Memory B cell (primary cell): ENCODE results near the gene DUSP18.
"Not testable (repeated sequence)": the region's sequence is repeated elsewhere in the genome, so short reads cannot be mapped to it uniquely, and the experiment has no call there.

Experiments
- ATAC-seq: fragments of 150-1000 bp; cut with Tn5 transposase; 2 replicates; pipeline ENCODE4 v1.10.0; 2021; ENCODE audit warnings: low read depth, mild to moderate bottlenecking, moderate library complexity
- DNase-seq, 2 donors: peaks; one replicate each; pipeline ENCODE4 v3.0.0; 2022; ENCODE audit warnings: low spot score in 2 of 2
- H3K27ac Mint-ChIP-seq: one replicate; pipeline ENCODE4 v1.8.0; 2022; ENCODE audit warnings: mild to moderate bottlenecking, moderate library complexity, mixed read lengths
- H3K27me3 Mint-ChIP-seq: one replicate; pipeline ENCODE4 v1.8.0; 2022; ENCODE audit warnings: mixed read lengths
- H3K36me3 Mint-ChIP-seq: one replicate; pipeline ENCODE4 v1.8.0; 2022; ENCODE audit warnings: mild to moderate bottlenecking, mixed read lengths
- H3K4me1 Mint-ChIP-seq: one replicate; pipeline ENCODE4 v1.8.0; 2022; ENCODE audit warnings: mixed read lengths
- H3K4me3 Mint-ChIP-seq: one replicate; pipeline ENCODE4 v1.8.0; 2022; ENCODE audit warnings: mild to moderate bottlenecking, moderate library complexity, mixed read lengths
- H3K9me3 Mint-ChIP-seq: one replicate; pipeline ENCODE4 v1.8.0; 2022; ENCODE audit warnings: mixed read lengths

Gene DUSP18

DNA sequence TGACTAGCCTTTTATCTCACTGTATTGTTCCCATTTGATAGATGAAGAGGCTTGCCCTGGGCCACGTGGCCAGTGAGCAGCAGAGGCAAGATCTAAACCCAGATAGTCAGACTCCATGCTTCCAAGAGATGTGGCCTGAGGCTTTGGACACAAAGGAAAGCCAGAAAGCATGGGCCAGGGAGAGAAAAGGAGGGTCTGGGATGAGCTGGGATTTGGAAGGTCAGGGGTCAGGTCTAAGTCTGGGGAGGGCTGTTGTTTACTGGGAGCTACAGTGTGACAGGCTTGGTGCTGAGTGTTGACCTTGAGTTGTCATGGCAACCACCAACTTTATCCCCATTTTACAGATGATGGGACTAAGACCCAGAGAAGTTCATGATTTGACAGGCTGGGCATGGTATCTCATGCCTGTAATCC is 30.0 kb downstream of the DUSP18 start:
- no peak overlapping the region for H3K4me3 Mint-ChIP-seq
- ATAC-seq, result no peak
- H3K36me3 Mint-ChIP-seq, result peaks cover 1% of the 10 kb centered on the region
- DNase-seq, result no peak
- no peak overlapping the region for H3K27ac Mint-ChIP-seq
- H3K27me3 Mint-ChIP-seq, result no peaks in the 10 kb centered on the region
- peaks cover 3% of the 10 kb centered on the region for H3K9me3 Mint-ChIP-seq
- H3K4me1 Mint-ChIP-seq, result peaks cover 8% of the 10 kb centered on the region

DNA sequence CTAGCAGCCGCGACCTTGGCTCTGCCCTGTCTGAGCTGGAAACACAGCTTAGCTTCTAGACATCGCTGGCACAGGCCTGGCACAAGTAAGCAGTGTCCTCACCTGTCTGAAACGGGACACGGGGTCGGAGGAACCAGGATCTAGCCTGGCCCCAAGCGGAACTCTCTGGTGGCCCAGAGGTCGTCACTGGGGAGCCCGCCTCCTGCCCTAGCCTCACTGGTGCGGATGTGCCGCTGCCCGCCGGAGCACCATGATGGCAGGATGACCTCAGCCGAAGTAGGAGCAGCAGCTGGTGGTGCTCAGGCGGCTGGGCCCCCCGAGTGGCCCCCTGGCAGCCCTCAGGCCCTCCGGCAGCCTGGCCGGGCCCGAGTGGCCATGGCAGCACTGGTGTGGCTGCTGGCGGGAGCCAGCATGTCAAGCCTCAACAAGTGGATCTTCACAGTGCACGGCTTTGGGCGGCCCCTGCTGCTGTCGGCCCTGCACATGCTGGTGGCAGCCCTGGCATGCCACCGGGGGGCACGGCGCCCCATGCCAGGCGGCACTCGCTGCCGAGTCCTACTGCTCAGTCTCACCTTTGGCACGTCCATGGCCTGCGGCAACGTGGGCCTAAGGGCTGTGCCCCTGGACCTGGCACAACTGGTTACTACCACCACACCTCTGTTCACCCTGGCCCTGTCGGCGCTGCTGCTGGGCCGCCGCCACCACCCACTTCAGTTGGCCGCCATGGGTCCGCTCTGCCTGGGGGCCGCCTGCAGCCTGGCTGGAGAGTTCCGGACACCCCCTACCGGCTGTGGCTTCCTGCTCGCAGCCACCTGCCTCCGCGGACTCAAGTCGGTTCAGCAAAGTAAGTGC is 31.2 kb downstream of the DUSP18 start:
- Mint-ChIP-seq H3K27me3 (no peaks in the 10 kb centered on the region), H3K27ac (no peak overlapping the region), H3K4me1 (peaks cover 8% of the 10 kb centered on the region), H3K36me3 (peaks cover 1% of the 10 kb centered on the region), H3K9me3 (peaks cover 3% of the 10 kb centered on the region), H3K4me3 (peak overlapping the region; percentile 92)
- ATAC-seq, result no peak
- peak in 1 of 2 donors; percentile 28 for DNase-seq

DNA sequence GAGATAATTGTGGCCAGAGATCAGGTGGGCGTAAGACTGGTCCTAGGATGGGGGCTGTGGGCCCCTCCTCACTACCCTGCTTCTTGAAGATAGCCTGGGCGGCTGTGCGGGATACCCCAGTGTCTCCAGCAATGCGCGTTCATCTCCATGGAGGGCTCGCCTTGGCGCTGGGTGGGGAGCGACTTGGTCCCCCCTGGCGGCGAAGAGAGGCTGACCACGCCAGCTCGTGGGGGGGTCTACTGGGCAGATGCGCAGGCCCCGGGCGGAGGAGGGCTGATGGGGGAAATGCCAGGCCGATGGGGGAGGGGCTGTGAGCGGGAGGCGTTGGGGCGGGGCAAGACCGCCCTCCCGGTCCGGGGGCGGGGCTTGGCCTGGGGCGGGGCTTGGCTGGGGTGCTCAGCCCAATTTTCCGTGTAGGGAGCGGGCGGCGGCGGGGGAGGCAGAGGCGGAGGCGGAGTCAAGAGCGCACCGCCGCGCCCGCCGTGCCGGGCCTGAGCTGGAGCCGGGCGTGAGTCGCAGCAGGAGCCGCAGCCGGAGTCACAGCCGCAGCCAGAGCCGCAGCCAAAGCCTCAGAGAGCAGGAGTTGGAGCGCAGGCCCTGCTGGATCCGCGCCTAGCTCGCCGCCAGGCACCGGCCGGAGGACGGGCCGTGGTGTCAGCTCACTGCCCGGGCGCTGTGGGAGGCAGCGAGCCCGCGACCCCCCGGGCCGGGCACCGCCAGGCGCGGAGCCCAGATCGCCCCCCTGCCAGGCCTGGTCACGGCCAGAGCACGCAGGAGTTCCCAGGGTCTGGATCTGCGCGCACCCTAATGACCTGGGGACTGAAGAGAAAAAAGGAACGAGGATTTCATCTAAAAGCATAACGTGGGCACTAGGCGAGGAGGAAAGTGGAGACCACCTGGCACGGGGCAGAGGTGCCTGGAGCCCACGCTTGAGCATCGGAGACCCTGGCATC is 32.1 kb downstream of the DUSP18 start, which contains the start of gene SLC35E4:
SLC35E4 (plus strand) TSS at position 509 of the 953 bp plus-strand sequence. CDS start 670 bp downstream, outside the sequence.
- DNase-seq, result peak; percentile 95 to 96
- peak within 1 kb of the TSS; percentile 93 for H3K27ac Mint-ChIP-seq
- H3K9me3 Mint-ChIP-seq, result peaks cover 3% of the 10 kb centered on the region

DNA sequence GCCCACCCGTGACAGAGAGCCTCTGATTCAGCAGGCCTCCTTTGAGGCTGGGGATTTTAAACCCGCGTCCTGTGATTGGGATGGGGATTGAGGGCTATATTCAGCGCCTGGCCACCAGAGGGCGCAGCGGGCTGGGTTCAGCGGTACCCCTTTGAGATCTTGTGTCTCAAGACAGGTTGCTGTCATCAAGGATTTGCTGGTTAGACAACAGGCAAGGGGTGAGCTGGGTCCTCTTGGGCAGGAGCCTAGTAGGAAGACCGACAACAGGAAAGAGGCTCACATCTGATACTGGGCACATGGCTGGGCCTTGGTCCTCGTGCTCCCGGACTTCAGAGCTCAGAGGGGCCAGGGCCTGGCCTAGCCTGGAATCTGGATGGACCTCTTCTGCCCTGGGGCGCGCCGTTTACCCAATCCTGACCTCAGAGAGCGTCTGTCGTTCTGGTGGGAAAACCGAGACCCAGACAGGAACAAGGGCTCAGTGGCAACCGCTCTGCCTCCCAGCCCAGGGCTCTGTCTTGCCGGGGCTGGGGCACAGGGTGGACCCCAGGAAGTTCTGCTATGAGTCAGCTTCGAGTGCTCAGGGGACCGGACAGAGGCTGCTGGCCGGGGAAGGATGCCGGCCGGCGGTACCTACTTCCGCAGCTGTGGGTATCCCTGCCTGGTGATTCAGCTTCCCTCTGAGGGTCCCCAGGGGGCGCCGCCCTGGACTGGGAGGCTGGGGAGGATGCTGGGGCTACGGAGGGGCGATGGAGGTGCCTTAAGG is 33.0 kb downstream of the DUSP18 start:
- ATAC-seq (peak; percentile 64), DNase-seq (peak; percentile 88 to 92)
- Mint-ChIP-seq H3K9me3 (peaks cover 3% of the 10 kb centered on the region), H3K4me1 (peaks cover 8% of the 10 kb centered on the region), H3K36me3 (peaks cover 1% of the 10 kb centered on the region), H3K27ac (peak overlapping the region; percentile 93), H3K4me3 (peak overlapping the region; percentile 92), H3K27me3 (no peaks in the 10 kb centered on the region)

More for the DNA sequence above, 32.1 kb downstream of the DUSP18 start, which contains the start of gene SLC35E4:
- Mint-ChIP-seq H3K36me3 (peaks cover 1% of the 10 kb centered on the region), H3K4me1 (peaks cover 8% of the 10 kb centered on the region), H3K27me3 (no peaks in the 10 kb centered on the region), H3K4me3 (peak within 1 kb of the TSS; percentile 92)
- ATAC-seq, result peak; percentile 77

DNA sequence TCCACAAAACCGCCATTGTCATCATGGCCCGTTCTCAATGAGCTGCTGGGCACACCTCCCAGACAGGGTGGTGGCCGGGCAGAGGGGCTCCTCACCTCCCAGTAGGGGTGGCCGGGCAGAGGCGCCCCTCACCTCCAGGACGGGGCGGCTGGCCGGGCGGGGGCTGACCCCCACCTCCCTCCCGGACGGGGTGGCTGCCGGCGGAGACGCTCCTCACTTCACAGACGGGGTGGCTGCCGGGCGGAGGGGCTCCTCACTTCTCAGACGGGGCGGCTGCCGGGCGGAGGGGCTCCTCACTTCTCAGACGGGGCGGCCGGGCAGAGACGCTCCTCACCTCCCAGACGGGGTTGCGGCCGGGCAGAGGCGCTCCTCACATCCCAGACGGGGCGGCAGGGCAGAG is 36.2 kb downstream of the DUSP18 start:
- not testable (repeated sequence) for H3K4me1 Mint-ChIP-seq, H3K27me3 Mint-ChIP-seq, H3K27ac Mint-ChIP-seq, ATAC-seq, H3K9me3 Mint-ChIP-seq, DNase-seq, H3K36me3 Mint-ChIP-seq, H3K4me3 Mint-ChIP-seq

DNA sequence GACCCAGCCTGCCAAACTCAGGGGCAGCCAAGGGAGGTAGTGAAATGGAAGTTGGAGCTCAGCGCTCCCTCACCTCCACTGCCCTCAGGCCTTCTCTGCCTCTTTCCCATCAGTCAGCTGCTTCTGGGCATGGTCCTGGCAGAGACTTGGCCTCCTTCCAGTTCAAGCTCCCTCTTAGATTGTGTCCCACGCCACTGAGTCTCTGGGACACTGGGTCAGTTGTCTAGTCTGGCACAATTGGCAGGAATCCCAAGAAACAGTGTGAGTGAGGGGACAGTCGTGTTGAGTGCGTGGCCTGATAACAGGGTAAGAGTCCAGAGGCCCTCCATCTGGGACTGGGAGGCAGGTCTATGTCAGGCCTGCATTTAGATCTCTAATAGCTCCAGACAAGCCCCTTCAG is 39.2 kb downstream of the DUSP18 start:
- H3K36me3 Mint-ChIP-seq, result no peaks in the 10 kb centered on the region
- no peak overlapping the region for H3K27ac Mint-ChIP-seq
- no peak for ATAC-seq
- peaks cover 2% of the 10 kb centered on the region for H3K27me3 Mint-ChIP-seq
- H3K4me3 Mint-ChIP-seq, result no peak overlapping the region
- H3K9me3 Mint-ChIP-seq, result no peaks in the 10 kb centered on the region
- H3K4me1 Mint-ChIP-seq, result no peaks in the 10 kb centered on the region
- DNase-seq, result no peak

DNA sequence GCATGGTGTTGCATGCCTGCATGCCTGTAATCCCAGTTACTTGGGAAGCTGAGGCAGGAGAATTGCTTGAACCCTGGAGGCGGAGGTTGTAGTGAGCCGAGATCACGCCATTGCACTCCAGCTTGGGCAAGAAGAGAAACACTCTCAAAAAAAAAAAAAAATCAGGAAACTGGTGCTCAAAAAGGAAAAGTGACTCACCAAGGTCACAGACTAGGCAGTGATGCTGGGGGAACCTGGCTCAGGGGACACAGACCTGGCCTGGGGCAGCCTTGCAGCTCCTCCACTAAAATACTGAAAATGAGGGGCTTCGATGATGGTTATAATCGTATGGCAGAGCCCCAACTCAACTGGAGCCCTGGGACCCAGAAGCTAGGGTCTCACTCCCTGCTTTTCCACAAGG is 40.2 kb downstream of the DUSP18 start:
- H3K4me1 Mint-ChIP-seq, result no peaks in the 10 kb centered on the region
- no peak overlapping the region for H3K4me3 Mint-ChIP-seq
- no peaks in the 10 kb centered on the region for H3K9me3 Mint-ChIP-seq
- DNase-seq, result no peak
- no peak overlapping the region for H3K27ac Mint-ChIP-seq
- H3K27me3 Mint-ChIP-seq, result peaks cover 2% of the 10 kb centered on the region
- ATAC-seq, result no peak
- H3K36me3 Mint-ChIP-seq, result no peaks in the 10 kb centered on the region

DNA sequence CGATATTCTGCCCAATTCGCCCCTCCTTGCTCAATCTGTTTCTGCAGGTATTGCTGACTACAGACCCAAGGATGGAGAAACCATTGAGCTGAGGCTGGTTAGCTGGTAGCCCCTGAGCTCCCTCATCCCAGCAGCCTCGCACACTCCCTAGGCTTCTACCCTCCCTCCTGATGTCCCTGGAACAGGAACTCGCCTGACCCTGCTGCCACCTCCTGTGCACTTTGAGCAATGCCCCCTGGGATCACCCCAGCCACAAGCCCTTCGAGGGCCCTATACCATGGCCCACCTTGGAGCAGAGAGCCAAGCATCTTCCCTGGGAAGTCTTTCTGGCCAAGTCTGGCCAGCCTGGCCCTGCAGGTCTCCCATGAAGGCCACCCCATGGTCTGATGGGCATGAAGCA is 41.3 kb downstream of the DUSP18 start:
- H3K27ac Mint-ChIP-seq, result no peak overlapping the region
- no peaks in the 10 kb centered on the region for H3K36me3 Mint-ChIP-seq
- DNase-seq (no peak), ATAC-seq (no peak)
- peaks cover 4% of the 10 kb centered on the region for H3K27me3 Mint-ChIP-seq
- H3K4me1 Mint-ChIP-seq, result no peaks in the 10 kb centered on the region
- no peaks in the 10 kb centered on the region for H3K9me3 Mint-ChIP-seq
- H3K4me3 Mint-ChIP-seq, result no peak overlapping the region

DNA sequence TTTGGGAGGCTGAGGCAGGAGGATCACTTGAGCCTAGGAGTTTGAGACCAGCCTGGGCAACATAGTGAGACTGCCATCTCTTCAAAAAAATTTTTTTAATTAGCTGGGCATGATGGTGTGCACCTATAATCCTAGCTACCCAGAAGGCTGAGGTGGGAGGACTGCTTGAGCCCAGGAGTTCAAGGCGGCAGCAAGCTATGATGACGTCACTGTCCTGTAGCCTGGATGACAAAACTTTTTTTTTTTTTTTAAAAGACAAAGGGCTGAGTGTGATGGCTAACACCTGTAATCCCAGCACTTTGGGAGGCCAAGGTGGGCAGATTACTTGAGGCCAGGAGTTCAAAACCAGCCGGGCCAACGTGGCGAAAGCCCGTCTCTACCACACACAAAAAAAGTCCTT is 47.8 kb downstream of the DUSP18 start:
- not testable (repeated sequence) for H3K9me3 Mint-ChIP-seq, H3K4me1 Mint-ChIP-seq, H3K36me3 Mint-ChIP-seq, ATAC-seq, H3K27ac Mint-ChIP-seq, H3K4me3 Mint-ChIP-seq, H3K27me3 Mint-ChIP-seq, DNase-seq

DNA sequence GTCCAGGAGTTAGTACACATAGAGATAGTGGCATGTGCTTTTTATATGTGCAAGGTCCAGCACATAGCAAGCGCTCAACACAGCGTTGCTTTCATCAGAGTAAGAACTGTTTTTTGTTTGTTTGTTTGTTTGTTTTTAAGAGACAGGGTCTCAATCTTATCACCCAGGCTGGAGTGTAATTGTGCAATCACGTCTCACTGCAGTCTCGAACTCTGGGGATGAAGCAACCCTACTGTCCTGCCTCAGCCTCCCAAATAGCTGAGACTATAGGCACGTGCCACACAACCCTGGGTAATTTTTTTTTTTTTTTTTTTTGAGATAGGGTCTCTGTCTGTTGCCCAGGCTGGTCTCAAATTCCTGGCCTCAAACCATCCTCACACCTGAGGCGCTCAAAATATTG is 49.9 kb downstream of the DUSP18 start:
- Mint-ChIP-seq H3K36me3 (no peaks in the 10 kb centered on the region), H3K27ac (no peak overlapping the region), H3K27me3 (peaks cover 11% of the 10 kb centered on the region), H3K4me3 (no peak overlapping the region), H3K4me1 (no peaks in the 10 kb centered on the region), H3K9me3 (no peaks in the 10 kb centered on the region)
- no peak for DNase-seq
- no peak for ATAC-seq

DNA sequence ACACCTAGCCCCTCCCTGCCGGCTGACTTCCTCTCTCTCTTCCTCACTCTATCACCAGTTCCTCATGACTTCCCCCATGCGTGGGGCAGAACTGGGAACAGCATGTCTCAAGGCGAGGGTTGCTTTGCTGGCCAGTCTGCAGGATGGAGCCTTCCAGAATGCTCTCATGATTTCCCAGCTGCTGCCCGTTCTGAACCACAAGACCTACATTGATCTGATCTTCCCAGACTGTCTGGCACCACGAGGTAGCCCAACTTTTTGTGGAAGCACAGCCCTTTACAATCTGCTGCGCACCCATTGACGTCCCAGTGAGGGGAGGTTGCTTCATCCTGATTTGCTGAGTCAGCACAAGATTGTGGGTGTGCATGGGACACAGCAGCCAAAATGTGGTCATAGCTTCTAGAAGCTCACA is 52.1 kb downstream of the DUSP18 start:
- no peak overlapping the region for H3K27ac Mint-ChIP-seq
- H3K36me3 Mint-ChIP-seq, result no peaks in the 10 kb centered on the region
- DNase-seq (no peak), ATAC-seq (no peak)
- no peak overlapping the region for H3K4me3 Mint-ChIP-seq
- H3K4me1 Mint-ChIP-seq, result no peaks in the 10 kb centered on the region
- H3K27me3 Mint-ChIP-seq, result peaks cover 9% of the 10 kb centered on the region
- H3K9me3 Mint-ChIP-seq, result no peaks in the 10 kb centered on the region

DNA sequence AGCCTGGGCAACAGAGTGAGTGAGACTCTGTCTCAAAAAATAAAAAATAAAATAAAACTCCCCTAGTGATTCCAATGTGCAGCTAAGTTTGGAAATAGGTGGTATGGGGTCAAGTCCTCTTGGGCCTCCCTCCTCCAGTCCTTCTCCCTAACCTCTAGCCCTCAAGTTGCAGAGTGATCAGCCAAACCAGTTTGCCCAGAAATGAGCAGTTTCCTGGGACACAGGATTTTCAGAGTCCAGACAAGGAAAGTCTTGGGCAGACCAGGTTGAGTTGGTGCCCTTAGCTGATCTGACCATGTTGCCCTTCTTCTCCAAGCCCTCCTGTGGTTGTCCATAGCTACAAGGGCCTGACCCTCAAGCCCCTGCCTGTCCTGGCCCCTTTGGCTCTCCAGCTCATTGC is 52.8 kb downstream of the DUSP18 start:
- H3K4me1 Mint-ChIP-seq, result no peaks in the 10 kb centered on the region
- ATAC-seq (no peak), DNase-seq (no peak)
- H3K27ac Mint-ChIP-seq, result no peak overlapping the region
- no peak overlapping the region for H3K4me3 Mint-ChIP-seq
- no peaks in the 10 kb centered on the region for H3K9me3 Mint-ChIP-seq
- peaks cover 9% of the 10 kb centered on the region for H3K27me3 Mint-ChIP-seq
- H3K36me3 Mint-ChIP-seq, result no peaks in the 10 kb centered on the region

DNA sequence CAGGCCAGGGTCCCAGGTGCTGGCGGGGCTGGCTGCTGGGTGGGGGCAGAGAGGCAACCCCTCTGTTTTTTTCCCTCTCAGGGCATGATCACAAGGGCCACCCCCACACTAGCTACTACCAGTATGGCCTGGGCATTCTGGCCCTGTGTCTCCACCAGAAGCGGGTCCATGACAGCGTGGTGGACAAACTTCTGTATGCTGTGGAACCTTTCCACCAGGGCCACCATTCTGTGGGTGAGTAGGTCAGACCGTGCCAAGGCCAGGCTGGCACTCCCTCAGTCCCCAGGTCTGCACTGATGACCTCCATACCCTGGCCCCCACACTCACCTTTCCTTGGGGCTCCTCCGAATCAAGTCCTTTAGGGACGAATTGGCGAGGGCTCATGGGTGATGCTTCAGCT is 53.4 kb downstream of the DUSP18 start:
- H3K4me3 Mint-ChIP-seq, result no peak overlapping the region
- DNase-seq, result no peak
- ATAC-seq, result no peak
- H3K27ac Mint-ChIP-seq, result no peak overlapping the region
- no peaks in the 10 kb centered on the region for H3K36me3 Mint-ChIP-seq
- peaks cover 9% of the 10 kb centered on the region for H3K27me3 Mint-ChIP-seq
- peaks cover 3% of the 10 kb centered on the region for H3K4me1 Mint-ChIP-seq
- no peaks in the 10 kb centered on the region for H3K9me3 Mint-ChIP-seq
